ENCODE results near the gene RHOF. TPM values are rescaled to one million over a fixed set of nuclear protein-coding genes. Genes with fewer than 3 reads are reported as not detected.
A peak's percentile ranks its signal among the peaks of the same experiment; 100 is the strongest.

Gene RHOF
- total and polyA plus RNA-seq, 2 of the 13 experiments (the other 11 are each of a cell fraction or from before 2014, with no cell fraction given): 14.6 to 32.2 TPM

GRCh38 chr12:121793838-121794533, 498 bp upstream of the RHOF start (continued):
- no peak for TF ChIP-seq ZNF75D (CRISPR knock-in tag; IDR thresholded peaks at IDR 0.05; ENCODE audit: borderline replicate concordance)
- TF ChIP-seq PAXIP1 (CRISPR knock-in tag; conservative IDR thresholded peaks at IDR 0.05): peak; percentile 46; the same call in 1 of the 2 replicates
- TF ChIP-seq TBX3 (IDR thresholded peaks at IDR 0.05; ENCODE audit: borderline replicate concordance): 0 out of 2 replicates have a peak, but pooled peaks have one; percentile 31
- TF ChIP-seq TBL1XR1 (IDR thresholded peaks at IDR 0.05; ENCODE audit: borderline replicate concordance, low read length, partially characterized antibody): no peak
- TF ChIP-seq ZNF44 (CRISPR knock-in tag; IDR thresholded peaks at IDR 0.05): peak; percentile 69; the same call in 1 of the 2 replicates
- TF ChIP-seq, protein P1, sequence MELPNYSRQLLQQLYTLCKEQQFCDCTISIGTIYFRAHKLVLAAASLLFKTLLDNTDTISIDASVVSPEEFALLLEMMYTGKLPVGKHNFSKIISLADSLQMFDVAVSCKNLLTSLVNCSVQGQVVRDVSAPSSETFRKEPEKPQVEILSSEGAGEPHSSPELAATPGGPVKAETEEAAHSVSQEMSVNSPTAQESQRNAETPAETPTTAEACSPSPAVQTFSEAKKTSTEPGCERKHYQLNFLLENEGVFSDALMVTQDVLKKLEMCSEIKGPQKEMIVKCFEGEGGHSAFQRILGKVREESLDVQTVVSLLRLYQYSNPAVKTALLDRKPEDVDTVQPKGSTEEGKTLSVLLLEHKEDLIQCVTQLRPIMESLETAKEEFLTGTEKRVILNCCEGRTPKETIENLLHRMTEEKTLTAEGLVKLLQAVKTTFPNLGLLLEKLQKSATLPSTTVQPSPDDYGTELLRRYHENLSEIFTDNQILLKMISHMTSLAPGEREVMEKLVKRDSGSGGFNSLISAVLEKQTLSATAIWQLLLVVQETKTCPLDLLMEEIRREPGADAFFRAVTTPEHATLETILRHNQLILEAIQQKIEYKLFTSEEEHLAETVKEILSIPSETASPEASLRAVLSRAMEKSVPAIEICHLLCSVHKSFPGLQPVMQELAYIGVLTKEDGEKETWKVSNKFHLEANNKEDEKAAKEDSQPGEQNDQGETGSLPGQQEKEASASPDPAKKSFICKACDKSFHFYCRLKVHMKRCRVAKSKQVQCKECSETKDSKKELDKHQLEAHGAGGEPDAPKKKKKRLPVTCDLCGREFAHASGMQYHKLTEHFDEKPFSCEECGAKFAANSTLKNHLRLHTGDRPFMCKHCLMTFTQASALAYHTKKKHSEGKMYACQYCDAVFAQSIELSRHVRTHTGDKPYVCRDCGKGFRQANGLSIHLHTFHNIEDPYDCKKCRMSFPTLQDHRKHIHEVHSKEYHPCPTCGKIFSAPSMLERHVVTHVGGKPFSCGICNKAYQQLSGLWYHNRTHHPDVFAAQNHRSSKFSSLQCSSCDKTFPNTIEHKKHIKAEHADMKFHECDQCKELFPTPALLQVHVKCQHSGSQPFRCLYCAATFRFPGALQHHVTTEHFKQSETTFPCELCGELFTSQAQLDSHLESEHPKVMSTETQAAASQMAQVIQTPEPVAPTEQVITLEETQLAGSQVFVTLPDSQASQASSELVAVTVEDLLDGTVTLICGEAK (IDR thresholded peaks at IDR 0.05): no peak
- TF ChIP-seq, protein P1 (CRISPR knock-in tag; IDR thresholded peaks at IDR 0.05): peak; percentile 58; the same call in 1 of the 2 replicates
- no peak for TF ChIP-seq HNRNPH1 (optimal IDR thresholded peaks at IDR 0.05; ENCODE audit: low read depth, low read length)
- TF ChIP-seq KDM1A (CRISPR knock-in tag; IDR thresholded peaks at IDR 0.05): no peak
- TF ChIP-seq THAP11 (CRISPR knock-in tag; IDR thresholded peaks at IDR 0.05): peak; percentile 48; the same call in 1 of the 2 replicates
- no peak for TF ChIP-seq THAP8 (CRISPR knock-in tag; IDR thresholded peaks at IDR 0.05; ENCODE audit: borderline replicate concordance)
- TF ChIP-seq TRAFD1 (CRISPR knock-in tag; IDR thresholded peaks at IDR 0.05; ENCODE audit: borderline replicate concordance): no peak
- no peak for TF ChIP-seq SYNCRIP (IDR thresholded peaks at IDR 0.05; ENCODE audit: insufficient read depth, low read depth, low read length)

Data from HepG2 (cell line).